SK-N-MC (cell line): ENCODE data around the gene PRELP.

Experiments used
- EZH2 ChIP-seq: fragments of 200-600 bp; sonication (generic); IDR thresholded peaks from one replicate; pipeline ENCODE4 v1.6.1; 2017; ENCODE audit warnings: antibody characterized with exemption
- POLR2AphosphoS5 ChIP-seq: IDR thresholded peaks from 2 replicates; pipeline ENCODE4 v1.6.1; 2012; ENCODE audit warnings: mild to moderate bottlenecking, low read depth, low read length, borderline replicate concordance

DNA sequence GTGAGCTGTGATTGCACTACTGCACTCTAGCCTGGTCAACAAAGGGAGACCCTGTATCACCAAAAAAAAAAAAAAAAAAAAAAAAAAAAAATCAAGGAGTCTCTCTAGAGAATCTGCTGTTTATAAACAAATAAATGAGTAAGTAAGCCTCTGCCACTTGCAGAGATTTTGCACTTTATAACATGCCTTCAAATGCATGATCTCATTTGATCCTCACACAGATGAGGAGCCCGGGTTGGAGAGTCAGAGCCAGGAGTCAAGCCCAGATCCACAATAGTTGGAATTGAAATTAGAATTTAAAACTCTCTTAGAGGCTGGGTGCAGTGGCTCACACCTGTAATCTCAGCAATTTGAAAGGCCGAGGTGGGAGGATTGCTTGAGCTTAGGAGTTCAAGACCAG is 4.0 kb downstream of the PRELP start:
- no peak for TF ChIP-seq EZH2
- no peak for TF ChIP-seq POLR2AphosphoS5
